PFSK-1 (cell line): Measurements from ENCODE around the gene PLB1.

Experiments
- FOXP2 ChIP-seq: optimal IDR thresholded peaks from 2 replicates; pipeline ENCODE3; 2011; ENCODE audit warnings: borderline replicate concordance, control low read depth, inconsistent platforms; ENCODE audit not compliant: insufficient read depth; ENCODE audit errors: extremely low read length, extremely low read depth
- POLR2AphosphoS5 ChIP-seq: IDR thresholded peaks from 2 replicates; pipeline ENCODE4 v1.6.1; 2012; ENCODE audit warnings: low read depth, mild to moderate bottlenecking, control low read depth, low read length, moderate library complexity
- SIN3A ChIP-seq: IDR thresholded peaks from 2 replicates; pipeline ENCODE4 v1.6.1; 2012; ENCODE audit warnings: mild to moderate bottlenecking, low read length, moderate library complexity, borderline replicate concordance; ENCODE audit not compliant: insufficient read depth
- TAF1 ChIP-seq: IDR thresholded peaks from 2 replicates; pipeline ENCODE4 v1.6.1; 2012; ENCODE audit warnings: low read length, control low read depth, borderline replicate concordance; ENCODE audit not compliant: insufficient read depth
- TF ChIP-seq, protein P1 (sequence below), 2 experiments: IDR thresholded peaks; 2 replicates each; pipeline versions ENCODE4 v1.6.1 to v1.8.0; 2011 to 2012; ENCODE audit warnings: low read depth in 2 of 2, low read length in 2 of 2, control low read depth in 1 of 2, inconsistent platforms in 1 of 2, mild to moderate bottlenecking in 1 of 2, moderate library complexity in 1 of 2; ENCODE audit not compliant: insufficient read depth in 1 of 2

PLB1 gene

DNA sequence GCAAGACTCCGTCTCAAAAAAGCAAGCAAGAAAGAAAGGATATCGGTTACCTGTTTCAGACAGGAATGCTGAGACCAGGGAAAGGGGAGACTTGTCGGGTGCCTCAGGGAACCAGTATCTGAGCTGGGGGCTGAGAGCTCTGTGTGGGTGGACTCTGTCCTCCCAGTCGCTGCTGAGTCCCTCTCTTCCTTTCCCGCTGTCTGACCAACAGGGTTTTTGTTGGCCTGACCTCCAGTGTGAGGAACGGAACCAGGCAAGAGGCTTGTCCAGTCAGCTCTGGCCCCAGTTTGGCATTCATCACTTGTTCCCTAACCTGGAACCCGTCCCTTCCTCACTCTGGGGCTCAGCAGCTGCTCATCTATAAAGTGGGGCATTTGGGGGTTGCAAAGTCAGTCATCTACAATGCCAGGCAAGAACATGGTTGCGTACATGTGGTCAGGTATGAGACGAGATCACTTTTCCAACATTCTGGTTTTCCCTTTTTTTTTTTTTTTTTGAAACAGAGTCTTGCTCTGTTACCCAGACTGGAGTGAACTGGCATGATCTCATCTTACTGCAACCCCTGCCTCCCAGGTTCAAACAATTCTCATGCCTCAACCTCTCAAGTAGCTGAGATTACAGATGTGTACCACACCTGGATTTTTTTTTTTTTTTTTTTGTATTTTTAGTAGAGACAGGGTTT is 116.4 kb downstream of the PLB1 start:
- TF ChIP-seq POLR2AphosphoS5 (no peak), TAF1 (no peak), FOXP2 (no peak), SIN3A (no peak)
- TF ChIP-seq, protein P1, sequence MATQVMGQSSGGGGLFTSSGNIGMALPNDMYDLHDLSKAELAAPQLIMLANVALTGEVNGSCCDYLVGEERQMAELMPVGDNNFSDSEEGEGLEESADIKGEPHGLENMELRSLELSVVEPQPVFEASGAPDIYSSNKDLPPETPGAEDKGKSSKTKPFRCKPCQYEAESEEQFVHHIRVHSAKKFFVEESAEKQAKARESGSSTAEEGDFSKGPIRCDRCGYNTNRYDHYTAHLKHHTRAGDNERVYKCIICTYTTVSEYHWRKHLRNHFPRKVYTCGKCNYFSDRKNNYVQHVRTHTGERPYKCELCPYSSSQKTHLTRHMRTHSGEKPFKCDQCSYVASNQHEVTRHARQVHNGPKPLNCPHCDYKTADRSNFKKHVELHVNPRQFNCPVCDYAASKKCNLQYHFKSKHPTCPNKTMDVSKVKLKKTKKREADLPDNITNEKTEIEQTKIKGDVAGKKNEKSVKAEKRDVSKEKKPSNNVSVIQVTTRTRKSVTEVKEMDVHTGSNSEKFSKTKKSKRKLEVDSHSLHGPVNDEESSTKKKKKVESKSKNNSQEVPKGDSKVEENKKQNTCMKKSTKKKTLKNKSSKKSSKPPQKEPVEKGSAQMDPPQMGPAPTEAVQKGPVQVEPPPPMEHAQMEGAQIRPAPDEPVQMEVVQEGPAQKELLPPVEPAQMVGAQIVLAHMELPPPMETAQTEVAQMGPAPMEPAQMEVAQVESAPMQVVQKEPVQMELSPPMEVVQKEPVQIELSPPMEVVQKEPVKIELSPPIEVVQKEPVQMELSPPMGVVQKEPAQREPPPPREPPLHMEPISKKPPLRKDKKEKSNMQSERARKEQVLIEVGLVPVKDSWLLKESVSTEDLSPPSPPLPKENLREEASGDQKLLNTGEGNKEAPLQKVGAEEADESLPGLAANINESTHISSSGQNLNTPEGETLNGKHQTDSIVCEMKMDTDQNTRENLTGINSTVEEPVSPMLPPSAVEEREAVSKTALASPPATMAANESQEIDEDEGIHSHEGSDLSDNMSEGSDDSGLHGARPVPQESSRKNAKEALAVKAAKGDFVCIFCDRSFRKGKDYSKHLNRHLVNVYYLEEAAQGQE (IDR thresholded peaks at IDR 0.05; ENCODE audit: insufficient read depth in 1 of 2, low read depth in 2 of 2, low read length in 2 of 2), result no peak

DNA sequence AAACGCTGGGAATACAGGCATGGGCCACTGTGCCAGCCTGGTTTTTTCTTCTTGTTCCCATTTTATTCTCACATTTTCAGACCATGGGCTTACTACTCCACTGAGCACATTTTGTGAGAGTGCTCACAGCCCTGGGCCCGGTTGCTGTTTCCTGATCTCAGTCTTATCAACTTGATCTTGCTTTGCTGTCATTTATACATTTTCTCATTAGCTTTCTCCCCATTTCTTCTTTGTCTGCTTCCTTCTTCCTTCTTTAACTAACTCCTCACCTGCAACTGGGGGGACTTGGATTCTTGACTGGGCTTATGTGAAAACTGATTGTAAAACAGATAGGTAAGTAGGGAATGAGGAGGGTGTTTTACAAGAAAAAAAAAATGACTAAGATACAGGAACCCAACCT is 117.3 kb downstream of the PLB1 start:
- TF ChIP-seq POLR2AphosphoS5 (no peak), FOXP2 (no peak), TAF1 (no peak), SIN3A (no peak)
- TF ChIP-seq, protein P1 (IDR thresholded peaks at IDR 0.05; ENCODE audit: insufficient read depth in 1 of 2, low read depth in 2 of 2, low read length in 2 of 2), result no peak

DNA sequence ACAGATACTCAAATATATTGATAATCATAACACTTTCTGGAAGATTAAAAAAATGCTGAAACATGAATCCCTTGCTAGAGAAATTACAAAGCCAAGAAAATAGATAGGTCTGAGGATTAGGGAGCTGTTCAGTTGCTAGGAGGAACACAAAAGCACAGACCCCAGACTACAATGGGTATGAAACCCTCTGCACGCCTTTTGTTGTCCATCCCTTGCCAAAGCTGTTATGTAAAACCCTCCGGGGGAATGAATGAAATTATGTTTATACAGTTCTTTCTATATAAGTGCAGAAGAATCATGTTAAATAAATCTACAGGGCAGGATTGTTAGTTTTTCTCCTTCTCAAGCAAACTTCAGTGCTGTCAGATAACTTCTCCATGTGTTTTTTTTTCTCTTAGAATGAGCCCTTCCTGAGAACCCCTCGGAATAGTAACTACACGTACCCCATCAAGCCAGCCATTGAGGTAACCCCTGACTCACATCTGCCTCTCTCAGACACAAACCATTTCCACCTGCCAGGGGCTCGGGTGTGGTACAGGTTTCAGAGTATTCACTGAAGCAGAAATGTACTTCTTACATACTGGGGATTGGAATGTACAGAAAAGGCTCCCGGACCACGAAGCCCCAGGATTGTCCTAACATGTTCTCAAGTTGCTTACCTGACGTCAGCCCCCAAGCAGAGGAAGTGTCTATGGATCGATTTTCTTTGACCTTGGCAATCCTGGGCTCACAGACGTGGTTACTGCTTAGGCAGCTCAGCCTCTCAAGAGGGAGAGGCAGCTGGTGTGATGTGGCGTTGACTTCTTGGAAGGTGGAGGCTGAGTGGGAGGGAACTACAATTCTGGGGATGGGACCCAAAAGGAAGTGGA is 118.0 kb downstream of the PLB1 start:
- TF ChIP-seq TAF1 (no peak), POLR2AphosphoS5 (no peak), SIN3A (no peak), FOXP2 (no peak)
- TF ChIP-seq, protein P1 (IDR thresholded peaks at IDR 0.05; ENCODE audit: insufficient read depth in 1 of 2, low read depth in 2 of 2, low read length in 2 of 2), result no peak

DNA sequence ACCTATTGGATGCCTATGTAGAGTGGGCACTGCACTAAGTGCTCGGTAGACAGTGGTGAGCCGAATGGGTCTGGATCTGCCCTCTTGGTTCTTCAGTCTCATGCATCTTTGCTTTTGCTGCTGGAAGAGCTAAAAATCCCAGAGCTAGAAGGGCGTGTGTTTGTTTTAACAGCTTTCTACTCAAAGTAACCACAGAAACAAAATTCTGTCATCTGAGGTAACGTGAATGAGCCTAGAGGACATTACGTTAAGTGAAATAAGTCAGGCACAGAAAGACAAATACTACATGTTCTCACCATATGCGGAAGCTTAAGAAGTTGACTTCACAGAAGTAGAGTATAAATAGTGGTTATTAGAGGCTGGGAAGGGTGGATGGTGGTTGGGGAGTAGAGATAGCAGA is 119.8 kb downstream of the PLB1 start:
- TF ChIP-seq FOXP2 (no peak), TAF1 (no peak), SIN3A (no peak), POLR2AphosphoS5 (no peak)
- TF ChIP-seq, protein P1 (IDR thresholded peaks at IDR 0.05; ENCODE audit: insufficient read depth in 1 of 2, low read depth in 2 of 2, low read length in 2 of 2), result no peak
